NCI-H2196 treated with DMSO at 0.1 percent for 48 hours (cell line): Measurements from ENCODE around the gene SCTR.
A peak's percentile ranks its signal among the peaks of the same experiment; 100 is the strongest.

Source experiments
- DNase-seq: peaks from one replicate; lab custom pipeline; 2025; ENCODE audit not compliant: unreplicated experiment; lab: John Stamatoyannopoulos, UW

The SCTR gene

DNA sequence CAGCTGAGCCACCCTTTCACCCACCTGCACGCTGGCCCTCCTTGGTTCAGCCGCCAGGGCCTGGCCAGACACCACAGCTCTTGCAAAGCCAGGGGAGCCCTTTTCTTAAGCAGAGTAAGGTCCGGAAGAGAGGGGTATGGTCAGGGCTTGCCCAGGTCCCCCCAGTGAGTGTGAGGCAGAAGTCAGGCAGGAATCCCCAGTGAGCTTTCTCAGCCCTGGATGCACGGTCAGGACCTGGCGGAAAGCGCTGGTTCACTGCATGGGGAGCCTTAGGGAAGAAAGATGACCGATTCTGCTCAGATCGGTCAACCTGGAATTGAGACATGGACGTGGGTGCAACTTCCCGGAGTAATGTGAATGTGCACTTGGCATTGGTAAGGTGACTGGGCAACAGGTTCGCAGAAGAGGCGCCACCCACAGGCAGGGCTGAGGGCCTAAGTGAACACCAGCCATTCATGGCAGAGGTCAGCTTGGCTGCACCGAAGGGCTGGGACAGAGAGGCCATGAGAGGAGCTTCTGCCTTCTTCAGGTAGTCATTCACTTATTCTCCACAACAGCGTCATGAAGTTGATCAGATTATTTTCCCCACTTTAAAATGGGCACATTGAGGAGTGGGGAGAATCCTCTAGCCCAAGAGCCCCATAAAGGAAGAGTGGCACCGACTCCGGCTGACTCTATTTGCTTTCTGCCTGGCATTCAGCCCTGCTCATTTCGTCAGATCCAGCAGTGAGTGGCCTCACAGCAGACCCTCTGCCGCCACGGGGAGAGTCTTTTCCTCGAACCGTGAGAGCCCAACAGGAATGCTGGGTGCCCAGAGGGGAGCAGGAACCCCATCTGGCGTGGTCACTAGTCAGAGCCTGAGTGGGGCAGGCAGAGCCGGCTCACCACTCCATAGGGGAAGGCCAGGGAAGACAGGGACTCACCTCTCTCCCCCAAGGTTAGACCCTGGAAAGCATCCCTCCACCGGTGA, 35.8 kb downstream of the SCTR start:
- DNase-seq = no peak

DNA sequence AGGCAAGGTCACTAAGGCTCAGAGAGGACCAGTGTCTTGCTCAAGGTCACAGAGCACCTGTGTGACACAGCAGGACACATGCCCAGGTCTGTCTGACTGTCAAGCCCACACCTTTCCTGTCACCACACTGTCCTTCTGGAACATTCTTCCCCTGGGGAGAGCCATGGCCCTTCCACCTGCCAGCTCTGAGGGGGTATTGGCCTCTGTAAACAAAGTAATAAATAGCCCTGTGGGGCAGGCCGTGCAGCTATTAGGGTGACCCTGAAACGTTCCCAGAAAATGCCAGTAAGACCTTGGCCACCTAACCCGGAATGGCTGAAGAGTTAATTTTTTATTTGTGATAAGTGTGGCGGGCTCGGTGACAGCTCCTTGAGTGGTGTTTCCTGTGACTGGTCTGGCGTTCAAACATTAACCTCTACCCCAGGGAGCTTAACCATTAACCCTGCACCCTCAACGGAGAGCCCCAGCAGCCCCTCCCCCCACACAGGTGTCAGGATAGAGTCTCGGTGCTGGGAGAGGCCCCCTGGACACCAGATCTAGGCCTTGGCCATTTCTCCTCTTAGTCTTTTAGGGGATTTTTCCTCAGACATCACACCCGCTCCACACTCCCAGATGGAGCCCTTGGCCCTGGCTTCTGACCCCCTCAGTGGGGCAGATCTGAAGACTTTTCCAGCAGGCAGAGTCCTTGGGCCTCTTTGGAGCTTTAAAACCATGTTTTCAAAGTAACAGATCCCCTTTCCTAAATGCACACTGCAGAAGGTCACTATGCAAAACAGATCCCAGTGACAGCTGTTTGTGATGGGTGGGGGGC, 36.6 kb downstream of the SCTR start:
- DNase-seq = no peak

DNA sequence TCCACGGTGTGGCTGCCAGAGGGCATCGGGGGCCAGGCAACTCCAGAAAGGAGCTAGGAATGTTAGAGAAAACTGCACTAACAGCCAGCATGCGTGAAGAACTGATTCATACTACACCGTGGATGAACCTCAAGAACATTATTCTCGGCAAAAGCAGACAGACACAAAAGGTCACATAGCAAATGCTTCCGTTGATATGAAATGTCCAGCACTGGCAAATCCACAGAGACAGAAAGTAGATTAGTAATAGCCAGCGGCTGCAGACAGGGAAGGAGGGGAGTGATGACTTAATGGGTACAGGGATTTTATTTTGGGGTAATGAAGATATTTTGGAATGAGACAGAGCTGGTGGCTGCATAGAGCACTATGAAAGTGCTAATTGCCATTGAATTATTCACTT, 37.4 kb downstream of the SCTR start:
- no peak for DNase-seq

DNA sequence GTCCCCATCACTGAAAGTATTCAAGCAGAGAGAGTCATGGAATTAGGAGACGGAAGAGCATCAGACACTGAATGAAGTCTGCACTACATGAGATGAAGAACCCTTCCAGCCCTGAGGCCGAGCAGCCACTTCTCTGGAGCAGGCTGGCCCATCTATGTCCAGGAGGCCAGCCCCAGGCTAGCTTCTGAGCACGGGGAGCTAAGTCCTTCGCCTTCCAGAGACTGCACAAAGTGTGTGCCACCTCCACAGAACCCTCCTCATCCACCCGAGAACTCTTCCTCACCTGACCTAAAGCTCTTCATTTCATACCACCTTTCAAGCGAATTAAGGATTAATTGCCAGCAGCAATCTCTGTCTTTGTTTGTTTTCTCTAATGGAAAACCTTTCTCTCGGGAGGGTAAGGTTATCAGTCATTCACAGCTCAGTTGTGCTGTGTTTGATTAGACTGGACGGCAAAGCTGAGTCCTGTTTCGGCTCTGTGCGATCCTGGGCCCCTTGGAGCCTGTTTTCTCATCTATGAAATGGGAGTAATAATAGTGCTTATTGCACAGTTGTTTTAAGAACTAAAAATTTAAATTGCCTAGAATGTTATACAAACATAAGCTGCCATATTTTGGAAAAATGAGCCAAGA, 38.0 kb downstream of the SCTR start:
- DNase-seq = no peak

DNA sequence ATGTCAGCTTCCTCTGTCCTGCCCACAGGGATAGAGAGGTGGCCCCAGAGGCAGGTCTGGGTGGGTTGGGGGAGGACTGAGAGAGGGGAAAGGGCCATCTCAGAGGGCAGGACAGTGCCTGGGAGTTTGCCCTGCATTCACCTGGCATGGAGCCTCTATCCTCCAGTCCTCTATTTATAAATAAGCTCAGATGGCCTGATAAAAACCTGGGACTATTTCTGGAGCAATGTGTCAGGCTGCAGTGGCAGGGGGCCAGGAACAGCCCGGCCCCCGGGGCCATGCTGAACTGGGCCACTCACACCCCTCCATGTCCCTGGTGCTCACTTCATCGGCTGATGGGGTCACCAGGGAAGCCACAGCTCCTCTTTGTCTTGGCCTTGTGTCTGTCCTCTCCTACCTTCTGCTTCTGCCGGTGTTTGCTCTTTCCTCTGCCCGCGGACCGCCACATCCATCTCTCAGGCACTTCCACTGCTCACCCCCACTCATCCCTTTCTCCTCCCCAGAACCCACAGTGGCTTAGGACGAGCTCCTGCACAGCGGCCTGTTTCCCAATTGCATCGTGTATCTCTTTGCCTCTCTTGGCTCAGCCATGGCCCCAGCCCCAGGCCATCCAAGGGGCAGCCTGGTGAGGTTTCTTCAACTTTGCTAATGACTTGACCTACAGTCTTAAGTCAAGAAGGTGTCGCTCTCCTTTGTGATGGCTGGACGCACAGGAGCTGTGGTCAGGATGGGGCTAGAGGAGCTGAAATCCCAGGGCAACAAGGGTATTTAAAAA, 38.8 kb downstream of the SCTR start:
- no peak for DNase-seq

DNA sequence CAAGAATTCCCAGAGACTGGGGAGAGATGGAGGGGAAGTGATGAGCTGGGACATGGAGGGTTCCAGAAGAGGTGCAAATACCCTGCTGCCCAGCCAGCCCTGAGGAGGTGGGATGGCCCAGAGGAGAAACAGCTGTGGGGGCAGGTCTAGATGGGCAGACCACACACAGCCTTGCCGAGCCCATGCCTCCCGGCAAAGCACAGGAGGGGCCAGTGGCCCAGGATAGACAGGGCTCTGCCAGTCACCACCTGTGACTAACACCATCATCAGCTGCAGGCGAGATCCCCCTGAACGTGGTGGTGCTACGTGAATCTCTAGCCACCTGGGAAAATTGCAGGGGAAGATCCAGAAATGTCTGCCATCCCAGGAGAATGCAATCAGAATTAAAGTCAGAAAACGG, 39.4 kb downstream of the SCTR start:
- no peak for DNase-seq

DNA sequence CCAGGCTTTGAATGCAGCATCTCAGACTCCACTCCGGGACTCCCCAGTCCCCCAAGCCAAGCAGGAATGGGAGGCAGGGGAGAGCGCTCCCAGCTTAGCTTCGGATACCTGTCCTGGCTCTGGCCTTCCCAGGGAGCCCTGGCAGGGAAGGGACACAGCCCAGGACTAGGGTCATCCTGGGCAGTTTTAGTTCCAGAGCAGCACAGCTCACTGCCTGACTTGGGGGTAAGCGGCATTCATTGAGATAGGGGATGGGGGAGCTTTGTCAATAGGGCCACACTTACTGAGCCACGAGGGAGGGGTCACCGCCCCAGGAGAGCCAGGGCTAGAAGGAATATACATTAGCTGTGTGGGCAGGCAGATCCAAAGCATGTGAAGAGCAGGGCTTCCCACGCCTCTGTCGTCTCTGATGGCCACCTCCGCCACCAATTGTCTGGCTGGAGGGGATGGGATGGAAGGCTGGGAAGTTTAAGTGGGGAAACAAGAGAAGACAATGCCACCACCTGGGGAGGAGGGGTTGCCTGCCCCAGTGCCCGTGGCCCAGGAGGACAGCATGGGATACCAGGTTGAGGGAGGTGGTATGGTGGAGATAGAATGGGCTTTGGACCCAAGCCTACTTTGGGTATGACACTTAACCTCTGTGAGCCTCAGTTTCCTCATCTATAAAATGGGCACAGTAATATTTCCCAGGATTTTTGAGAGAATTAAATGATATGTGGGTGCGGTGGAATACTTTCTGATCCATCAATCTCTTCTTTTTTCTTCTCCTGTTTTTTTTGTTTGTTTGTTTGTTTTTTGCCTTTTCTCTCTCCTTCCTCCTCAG, 40.2 kb downstream of the SCTR start:
- no peak for DNase-seq

DNA sequence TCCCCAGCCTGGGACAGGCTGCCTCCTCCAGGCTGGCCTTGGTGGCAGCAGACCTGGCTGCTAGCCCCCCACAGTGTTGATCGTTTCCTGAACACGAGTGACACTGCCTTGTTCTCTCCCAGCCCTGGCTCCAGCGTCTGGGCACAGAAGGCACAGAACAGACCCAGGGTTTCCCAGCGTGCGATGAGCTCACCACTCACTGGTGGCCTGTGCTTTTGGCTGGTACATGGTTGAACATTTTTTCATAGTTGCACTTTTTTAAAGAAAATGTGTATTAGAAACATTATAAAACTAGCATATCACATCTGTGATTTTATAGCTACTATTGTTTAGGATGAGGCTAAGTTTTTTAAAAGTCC, 40.9 kb downstream of the SCTR start:
- DNase-seq = no peak

DNA sequence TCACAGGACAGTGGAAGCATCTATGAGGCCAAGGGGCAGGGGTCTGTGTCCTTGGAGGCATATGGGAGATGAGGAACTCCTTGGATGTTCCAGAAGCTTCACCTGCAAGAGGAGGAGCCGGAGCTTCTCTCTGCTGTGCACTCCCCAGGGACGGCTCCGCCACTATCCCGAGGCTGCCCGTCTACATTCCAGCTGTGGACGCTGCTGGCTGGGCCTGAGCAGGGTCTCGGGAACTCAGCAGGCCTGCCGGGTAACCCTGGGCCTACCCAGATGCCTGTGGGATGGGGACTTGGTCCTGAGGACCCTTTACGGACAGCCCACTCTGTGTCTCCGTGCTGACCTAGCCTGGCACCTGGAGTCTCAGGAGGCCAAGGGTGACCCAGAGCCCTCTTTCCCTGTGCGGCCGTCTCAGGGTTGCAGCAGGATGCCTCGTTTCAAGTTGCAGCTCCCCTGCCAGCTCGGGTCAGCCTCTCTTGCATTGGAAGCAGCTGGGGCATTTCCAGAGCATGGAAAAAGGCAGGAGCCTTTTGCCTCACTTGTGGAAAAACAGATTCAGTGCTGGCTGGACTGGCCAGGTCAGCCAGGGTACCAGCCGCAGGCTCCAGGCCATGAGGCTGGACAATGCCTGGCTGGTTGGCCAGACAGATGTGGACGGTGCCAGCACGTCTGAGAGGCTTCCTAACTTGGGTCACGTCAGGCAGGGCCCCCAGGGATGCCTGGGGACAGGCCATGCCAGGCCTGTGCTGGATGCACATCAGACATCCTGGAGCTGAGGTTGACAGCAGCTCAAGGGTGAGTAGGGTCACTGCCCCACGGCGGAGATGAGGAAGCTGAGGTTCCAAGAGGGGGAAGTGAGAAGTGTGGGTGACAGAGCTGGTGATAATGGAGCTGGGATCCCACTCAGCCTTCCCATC, 41.5 kb downstream of the SCTR start:
- DNase-seq = no peak

DNA sequence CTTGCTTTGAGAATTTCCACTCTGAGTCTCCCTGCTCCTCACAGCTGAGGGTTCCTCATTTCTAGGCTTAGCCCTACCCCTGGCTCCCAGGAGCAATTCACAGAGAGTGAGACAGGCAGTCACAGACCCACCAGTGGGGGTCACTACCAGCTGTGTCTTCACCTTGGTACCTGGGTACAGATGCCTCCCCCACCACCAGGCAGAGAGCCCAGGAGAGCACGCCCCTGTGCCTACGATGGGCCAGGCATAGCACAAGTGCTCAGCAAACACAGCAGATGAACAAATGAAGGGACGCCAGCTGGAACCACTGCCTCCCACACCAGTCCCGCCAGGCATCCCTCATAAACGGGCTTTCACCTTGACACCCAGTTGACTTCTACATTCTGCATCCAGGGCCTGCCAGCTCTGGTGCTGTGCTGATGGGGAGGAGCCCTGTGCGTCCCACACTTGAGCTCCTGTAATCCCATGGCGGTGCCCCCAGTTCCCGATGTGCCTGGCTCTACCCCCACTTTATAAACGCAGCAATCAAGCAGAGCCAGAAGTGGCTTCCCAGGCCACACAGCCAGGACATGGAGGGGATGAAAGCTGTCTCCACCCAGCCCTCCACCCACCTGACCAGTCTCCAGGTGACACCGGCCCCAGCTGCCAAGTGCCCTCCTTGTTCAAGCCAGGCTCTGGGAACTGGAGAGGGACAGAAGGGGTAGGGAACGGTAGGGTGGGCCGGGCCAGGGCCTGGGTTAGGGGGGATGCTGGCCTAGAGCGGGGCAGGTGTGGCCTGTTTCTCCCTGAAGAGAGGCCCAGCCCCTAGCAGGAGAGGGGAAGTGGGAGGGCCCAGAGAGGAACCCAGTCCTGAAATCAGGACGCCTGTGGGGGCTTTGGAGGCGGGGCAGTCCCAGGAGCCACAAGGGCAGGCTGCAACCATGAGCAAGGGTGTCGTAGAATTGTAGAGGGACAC, 42.5 kb downstream of the SCTR start:
- no peak for DNase-seq

DNA sequence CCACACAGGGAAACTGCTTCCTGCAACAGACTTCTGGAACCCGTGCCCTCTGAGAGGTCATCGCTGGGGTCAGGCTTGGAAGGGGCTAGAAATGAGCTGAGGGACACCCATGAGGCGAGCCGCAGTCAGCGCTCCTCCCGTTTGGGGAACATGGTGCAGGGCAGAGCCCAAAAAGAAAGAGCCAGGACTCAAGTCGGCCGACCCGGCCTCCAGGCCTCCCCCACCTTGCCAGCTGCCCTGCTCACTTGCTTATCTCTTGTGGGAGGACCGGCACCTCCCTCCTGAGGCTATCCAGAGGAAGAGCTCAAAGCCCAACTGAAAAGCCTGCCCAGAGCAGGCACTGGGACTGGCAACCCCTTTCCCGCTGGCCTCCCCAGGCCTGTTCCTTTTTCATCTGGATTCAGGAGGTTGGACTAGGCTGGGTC, 43.6 kb downstream of the SCTR start:
- DNase-seq = no peak

DNA sequence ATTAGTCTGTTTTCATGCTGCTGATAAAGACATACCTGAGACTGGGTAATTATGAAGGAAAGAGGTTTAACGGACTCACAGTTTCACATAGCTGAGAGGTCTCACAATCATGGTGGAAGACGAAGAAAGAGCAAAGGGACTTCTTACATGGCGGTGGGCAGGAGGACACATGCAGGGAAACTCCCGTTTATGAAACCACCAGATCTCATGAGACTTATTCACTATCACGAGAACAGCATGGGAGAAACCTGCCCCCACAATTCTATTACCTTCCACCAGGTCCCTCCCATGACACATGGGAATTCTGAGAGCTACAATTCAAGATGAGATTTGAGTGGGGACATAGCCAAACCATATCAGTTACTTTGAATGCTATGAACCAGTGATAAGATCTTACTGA, 44.1 kb downstream of the SCTR start:
- DNase-seq = no peak

DNA sequence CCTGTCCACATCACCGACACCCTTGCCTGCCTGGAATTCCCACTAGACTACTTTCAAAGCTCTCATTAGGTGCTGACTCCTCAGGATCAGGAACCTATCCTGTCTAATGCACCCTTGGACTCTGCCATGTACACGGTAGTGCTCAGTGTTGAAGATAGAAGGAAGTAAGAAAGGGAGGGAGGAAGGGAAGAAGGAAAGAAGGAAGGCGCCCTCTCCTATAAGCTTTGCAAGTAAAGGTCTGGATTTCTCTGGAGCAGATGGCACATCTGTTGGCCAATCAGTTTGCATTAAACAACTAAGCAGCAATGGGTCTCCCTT, 45.3 kb downstream of the SCTR start:
- DNase-seq = no peak

DNA sequence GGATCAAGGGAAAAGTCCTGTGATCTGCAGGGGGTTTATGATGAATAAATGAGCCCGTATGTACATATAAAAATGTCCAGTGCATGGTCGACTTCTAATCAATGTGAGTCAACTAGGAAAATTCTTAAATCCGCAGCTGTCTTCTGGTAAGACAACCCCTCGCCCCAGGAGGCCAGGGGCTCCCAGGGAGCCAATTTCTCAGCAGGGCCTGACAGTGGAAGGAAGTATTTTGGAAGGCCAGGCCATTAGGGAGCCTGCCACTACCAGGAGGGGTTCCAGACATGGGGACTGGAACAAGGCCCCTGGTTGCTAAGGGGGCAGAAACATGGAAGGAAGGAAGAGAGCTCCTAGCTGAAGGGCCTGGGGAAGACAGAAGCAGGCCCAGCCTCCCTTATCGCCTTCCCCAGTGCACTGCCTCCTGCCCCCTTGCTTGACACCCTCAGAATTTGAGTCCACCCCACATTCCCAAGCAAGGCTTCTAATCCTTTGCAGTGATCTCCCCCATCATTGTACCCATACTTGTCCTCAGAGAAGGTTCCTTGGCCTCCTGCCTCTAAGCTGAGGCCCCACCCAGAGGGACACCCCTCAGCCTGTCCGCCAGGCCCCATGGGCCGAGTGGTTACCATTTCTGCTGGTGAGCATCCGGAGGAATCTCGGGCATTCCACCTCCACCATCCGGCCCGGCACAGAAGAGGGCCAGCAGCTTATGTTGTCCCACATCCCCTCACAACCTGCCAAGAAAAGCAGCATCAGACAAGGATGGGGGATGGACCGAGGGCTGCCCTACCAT, 45.9 kb downstream of the SCTR start:
- no peak for DNase-seq

DNA sequence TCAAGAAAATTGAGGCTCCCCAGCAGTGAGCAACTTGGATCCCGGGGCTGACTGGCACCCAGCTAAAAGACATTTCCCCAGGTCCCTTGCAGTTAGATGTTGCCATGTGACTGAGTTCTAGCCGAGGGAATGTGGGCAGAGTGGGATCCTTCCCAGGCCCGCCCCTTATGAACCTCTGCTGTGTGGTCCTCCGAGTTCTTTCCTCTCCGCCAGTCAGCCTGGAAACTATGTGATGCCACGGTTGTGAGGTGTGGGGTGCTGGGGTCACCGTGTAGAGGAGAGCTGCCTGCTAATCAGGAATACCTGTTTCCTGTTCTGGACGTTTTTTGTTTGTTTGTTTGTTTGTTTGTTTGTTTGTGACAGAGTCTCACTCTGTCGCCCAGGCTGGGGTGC, 47.2 kb downstream of the SCTR start:
- DNase-seq = no peak

DNA sequence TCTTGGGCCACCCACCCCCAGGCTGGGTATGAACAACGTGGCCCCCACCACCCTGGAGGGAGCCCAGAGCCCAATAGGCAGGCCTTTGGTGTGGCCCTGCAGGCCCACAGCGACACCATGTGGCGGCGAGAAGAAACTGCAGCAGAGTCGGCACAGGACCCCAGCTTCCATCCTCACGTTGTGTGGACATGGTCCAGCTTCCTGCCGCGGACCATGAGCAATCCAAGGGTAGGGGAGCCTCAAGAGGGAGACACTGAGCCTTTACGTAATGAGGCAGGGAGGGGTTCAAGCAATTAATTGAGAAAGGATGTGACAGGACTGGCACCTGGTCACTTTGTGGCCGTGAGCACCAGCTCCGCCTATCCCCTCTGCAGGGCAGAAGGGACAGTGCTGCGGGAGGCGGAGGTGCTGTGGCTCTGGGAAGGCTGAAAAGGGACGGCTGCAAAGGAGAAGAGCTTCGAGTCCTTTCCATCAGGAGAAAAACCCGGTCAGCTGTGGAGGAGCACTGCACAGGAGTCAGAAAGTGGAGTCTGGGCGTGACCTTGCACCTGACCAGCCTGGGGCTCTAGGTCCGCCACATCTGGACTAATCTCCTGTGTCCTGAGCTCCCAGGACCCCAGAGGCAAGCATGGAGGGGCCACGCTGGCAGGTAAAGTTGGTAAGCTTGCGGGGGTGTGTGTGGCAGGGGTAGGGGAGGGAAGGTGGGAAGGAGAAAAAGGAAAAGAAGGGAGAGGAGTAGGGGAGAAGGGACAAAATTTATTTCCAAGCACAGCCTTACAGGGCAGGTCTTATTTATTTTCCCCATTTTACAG, 47.8 kb downstream of the SCTR start:
- DNase-seq = peak; percentile 64

DNA sequence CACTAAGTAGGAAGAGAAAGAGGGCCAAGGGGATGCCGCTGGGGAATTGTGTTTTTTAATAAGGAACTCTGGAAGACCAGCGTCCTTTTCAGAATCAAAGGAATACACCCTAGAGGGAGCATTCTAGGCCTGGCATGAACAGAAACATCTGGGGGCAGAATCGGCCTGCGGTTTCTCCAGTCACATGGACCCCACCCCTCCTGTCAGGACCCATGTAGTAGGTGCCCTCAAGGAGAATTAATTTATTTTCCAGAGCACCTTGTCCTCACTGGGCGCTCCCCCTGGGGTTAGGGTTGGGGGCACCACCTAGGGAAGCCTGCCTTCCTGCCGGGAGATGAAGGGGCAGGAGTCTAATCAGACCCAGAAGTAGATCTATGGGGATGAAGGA, 48.4 kb downstream of the SCTR start:
- DNase-seq = no peak
